RPMI7951 (cell line): Measurements from ENCODE around the gene STEAP1B. TPM values are rescaled to one million over a fixed set of nuclear protein-coding genes. Genes with fewer than 3 reads are reported as not detected.
"Not testable (repeated sequence)": the region's sequence is repeated elsewhere in the genome, so short reads cannot be mapped to it uniquely, and the experiment has no call there.

ENCODE experiments used
- DNase-seq: peaks from one replicate; pipeline ENCODE4 v3.0.0-alpha.2; 2012; ENCODE audit warnings: low read depth
- total RNA-seq: library from RNA; depleted of rRNA; stranded (reverse); fragments of >200 nt; shearing (Covaris generic); gene quantifications from 2 replicates; pipeline ENCODE4 v1.2.3, GENCODE V29; 2014

STEAP1B gene
- total RNA-seq, 1 experiment from 2014 or later, result 89.9 TPM

DNA sequence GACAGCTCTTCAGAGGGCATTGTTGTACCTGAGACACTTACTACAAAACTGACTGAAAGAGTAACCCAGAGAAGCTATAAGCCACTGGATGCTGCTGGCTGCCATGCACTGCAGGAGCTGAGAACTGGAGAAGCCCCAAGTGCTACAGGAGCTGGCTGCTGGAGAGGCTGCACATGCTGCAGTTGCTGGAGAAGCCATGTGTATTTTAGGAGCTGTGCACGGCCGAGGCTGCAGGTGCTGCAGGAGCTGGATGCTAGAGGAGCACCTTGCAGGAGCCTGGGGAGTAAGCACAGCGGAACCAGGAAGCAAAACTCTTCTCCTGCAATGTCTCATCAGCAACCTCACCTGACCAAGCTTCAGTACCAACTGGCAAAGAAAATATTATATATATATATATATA lies 45.5 kb downstream of the STEAP1B start:
- DNase-seq, result no peak

DNA sequence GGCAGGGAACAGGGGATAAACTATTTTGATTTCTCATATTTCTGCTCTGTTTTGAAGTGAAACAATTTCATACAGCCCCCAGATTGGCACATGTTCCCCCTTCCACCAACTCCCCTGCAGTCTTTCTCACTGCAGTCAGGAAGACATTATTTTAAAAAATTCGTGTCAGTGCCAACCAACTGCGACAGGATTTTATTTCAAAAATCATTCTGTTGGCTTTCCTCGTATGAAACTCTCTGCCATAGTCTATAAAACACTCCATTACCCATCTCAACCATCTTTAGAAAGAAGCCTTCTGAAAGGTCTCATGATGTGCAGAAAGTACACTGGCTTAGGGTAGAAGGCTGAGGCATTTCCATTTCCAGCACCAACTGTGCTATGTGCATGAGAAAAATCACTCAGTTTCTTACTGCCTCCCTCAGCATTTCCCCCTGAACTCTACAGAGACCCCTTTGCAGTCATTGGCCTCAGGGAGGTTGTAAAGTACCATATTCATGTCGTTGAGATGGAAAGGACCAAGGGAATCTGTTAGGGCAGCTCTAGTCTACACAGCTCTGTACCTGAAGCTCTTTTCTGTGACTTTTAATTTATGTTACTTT lies 46.9 kb downstream of the STEAP1B start:
- no peak for DNase-seq

DNA sequence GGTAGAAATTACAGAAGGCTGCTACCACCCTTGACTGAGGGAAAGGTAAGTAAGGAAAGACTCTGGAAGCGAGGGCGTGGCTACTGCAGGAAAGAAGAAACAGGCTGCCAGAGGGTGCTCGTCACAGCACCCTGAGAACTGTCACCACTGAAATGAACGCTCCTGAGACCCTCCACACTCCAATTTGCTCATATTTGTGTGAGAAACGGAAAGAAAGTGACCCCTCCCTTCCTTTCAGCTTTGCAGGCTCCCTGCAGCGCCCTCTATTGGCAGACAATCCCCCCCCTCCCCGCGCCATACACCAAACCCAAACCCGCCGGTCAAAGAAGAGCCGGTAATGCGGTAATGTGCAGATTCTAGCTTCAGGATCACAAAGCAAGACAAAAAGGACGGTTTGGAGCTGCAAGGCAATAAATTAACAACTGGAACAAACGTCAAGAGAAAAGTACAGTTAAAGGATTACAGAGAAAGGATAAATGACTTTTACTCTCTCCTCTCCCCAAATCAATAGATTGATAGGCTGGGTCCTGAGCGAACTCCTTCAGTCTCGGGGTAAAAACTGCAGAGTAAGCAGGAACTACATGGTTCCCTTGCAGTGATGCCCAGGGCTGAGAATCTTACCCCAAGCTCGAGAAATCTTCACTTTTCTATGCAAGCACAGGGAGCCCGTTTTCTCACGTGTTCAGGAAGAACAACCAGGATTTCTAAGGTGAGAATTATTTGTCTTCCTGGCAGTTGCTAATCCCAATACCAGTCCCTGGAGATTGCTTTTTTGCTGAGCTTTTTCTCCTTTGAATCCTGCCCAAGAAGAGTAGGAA lies 47.6 kb downstream of the STEAP1B start:
- DNase-seq, result no peak

DNA sequence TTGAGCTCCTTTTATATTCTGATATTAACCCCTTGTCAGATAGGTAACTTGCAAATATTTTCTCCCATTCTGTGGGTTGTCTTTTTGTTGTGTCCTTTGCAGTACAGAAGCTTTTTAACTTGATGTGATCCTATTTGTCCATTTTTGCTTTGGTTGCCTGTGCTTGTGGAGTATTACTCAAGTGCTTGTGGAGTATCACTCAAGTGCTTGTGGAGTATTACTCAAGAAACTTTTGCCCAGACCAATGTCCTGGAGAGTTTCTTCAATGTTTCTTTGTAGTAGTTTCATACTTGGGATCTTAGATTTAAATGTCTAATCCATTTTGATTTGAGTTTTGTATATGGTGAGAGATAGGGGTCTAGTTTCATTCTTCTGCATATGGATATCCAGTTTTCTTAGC lies 50.0 kb downstream of the STEAP1B start:
- not testable (repeated sequence) for DNase-seq

DNA sequence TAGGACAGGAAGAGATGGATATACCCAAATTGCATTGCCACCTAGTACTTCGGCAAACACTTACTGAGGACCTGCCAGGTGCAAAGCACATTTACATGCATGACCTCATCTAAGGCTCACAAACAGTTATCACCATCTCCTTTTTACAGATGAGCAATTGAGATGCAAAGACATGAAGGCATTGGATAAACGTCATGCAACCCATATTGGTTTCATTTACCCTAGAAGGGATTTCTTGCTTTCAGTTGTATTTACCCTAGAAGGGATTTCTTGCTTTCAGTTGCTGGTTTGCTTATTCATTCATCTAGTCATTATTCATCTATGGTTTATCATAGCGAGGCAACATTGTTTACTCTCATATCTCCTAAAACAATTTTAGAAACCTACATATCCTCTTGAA lies 52.2 kb downstream of the STEAP1B start:
- no peak for DNase-seq

DNA sequence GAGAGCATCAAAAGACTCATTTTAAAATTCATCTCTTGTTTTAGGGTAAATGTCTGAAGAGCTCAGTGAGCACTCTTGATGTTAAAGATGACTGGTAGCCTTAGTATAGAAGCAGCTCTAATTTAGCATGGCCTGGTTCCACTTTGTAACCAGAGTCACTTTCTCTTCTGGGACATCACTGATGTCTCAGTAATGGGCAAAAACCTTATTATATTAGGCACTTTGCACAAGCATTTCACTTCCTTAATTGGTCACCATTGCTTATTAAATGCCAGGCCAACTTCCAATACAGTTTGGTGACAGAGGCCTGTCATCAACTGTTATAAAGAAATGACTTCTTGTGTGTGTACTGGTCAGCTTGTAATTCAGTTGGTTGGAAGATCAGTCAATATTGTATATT lies 53.0 kb downstream of the STEAP1B start:
- no peak for DNase-seq

DNA sequence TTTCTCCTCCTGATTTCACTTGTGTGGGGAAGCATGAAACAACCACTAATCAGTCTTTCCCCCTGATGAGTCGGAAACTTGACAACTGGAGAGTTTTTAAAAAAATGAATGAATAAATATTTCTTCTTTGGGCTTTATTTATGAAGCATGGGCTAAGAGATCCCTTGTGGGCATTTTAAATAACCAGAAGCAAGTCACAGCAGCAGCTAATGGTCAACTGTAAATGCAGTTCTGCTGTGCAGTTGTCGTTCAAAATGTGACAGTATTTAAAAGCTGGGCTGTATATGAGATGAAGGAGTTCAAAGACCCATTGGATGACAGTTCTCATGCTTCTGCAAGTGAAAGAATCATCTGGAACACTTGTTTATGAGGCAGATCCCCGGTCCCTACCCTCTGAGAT lies 54.1 kb downstream of the STEAP1B start:
- DNase-seq, result no peak

DNA sequence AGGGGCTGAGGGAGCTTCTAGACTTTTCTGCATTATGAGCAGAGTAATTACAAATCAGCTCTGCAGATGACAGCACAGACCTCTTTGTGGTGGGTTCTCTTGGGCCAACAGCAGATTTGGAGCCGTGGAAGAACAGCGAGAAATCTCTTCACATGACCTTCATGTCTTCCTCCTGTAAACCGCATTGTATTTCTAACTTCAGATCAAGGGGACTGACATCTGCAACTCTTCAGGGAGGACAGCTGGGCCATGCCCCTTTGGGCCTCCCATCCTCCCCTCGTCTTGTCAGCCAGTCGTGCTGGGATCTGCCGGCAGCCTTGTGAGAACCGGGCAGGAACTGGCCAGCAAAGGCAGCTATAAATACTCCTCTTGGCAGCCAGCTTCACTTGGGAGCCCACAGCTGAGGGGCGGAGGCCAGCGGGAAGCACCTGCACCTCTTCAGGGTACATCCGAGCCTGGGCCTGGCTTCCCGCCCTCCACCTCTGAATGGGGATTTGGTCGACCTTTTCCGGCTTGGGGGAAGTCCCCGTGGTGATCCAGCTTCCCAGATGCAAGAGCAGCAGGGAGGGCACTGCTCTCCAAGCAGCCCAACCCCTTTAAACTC lies 54.7 kb downstream of the STEAP1B start:
- peak; percentile 39 for DNase-seq

DNA sequence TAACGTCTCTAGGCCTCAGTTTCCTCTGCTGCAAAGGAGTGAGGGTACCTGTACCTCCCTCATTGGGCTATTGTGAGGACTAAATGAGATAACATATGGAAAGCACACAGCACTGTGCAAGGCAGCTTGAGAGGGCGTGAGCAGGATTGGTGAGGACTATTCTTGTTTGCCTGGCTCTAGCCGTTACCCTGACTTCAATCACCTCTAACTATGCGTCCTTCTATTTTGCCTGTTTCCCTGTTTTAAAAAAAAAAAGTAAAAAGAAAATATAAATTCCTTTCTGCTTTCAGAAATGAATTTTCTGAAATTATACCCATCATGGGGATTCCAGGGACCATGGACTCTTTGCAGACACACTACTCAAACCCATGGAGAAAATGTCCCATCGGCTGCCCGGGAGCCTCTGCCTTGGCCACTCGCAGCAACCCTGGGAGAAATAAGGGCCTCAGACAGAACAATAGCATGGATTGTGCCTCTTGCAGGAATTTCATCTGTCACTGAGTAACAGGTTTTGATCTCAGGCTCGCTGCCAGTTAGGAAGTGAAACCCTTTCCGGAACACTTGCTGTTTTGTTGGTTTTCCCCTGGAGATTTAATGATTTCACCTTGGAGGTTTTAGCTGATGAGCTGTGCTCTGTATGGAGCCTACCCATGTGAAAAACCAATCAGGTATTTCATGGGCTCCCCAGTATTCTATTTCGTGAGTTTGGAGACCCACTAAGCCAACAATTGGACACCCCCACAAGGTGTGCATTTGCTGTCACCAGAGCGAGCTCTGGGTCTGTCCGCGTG lies 55.6 kb downstream of the STEAP1B start:
- DNase-seq, result peak; percentile 36

DNA sequence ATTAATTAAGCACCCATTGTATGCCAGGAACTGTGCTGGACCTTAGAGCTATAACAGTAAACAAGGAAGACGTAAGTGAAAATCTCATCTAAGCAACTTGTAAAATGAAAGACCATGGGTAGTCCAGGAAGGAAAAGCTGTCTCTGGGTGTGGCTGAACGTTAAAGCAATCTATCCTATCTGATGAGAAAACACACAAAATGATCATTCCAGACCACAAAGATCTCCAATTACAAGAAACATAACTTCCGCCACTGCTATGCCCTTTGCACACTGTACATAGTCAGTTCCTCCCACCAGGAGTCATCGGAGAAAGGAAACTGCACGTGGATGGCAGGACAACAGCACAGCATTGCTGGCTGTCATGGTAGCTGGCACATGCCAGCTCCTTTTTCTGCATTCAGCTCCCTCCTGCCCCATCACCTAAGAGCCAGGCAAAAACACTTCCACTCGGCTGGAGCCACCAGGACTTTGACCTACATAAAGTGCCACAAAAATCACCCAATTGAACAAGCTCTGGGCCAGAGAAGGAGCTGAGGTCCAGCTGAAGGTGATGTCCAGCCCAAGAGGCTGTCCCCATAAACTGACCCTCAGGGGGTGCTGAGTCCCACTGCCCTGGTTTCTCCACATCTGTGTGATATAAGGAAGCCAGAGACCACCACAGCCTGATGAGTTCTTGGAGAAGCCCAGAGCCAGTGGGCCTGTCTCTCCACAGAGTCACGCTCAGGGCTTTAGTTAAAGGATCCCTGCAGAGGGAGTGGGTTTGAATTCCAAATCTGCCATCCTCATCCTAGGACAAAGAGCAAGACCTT lies 56.4 kb downstream of the STEAP1B start:
- DNase-seq, result peak; percentile 73

DNA sequence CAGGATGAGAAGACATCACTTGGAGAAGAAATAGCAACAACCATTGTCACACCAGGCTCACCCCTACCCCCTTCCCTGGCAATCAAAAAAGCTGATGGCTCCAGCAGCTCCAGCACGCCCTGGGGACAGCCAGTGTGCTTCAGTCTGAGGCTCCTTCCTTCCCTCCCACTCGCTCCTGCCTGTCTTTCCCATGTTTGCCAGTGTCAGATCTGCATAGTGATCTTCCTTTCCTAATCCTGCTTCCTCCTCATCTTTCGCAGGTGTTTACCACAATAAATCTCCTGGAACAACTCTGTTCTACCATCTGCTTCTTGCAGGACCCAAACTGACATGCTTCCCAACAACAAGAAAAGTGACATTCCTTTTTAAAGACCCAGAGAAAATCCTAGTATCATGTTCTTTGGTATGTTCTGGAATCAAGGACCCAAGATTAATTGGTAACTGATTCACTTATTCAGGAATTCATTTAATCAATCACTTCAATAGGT lies 57.1 kb downstream of the STEAP1B start:
- peak; percentile 17 for DNase-seq

DNA sequence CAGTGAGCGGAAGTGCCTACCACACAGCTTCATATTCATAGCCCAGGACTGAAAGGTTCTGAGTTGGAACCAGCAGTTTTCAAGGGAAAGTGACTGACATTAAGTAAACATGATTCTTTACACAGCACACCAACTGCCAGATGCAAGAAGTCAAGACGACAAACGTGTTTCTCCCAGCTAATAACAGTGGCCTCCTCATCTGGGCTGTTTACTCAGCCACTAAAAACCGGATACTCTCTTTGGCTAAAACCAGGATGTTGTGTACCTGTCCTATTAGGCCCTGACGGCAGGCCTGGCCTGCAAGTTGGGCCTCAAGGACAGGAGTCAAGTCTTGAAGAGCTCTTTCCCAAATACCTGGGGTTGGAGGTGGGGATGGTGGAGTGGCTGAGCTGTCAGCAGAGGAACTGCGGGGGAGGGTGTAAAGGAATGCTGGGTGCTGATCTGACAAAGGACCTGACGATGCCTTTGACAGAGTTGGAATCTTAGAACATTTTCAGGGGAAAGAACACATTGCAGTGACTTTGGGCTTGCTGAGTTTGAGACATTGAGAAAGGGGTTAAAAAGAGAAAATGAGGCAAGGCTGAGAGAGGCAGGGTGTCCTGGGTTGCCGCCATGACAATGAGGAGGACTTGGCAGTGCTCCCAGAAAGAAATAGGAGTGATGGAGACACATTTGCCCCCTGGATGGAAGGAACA lies 57.7 kb downstream of the STEAP1B start:
- no peak for DNase-seq

DNA sequence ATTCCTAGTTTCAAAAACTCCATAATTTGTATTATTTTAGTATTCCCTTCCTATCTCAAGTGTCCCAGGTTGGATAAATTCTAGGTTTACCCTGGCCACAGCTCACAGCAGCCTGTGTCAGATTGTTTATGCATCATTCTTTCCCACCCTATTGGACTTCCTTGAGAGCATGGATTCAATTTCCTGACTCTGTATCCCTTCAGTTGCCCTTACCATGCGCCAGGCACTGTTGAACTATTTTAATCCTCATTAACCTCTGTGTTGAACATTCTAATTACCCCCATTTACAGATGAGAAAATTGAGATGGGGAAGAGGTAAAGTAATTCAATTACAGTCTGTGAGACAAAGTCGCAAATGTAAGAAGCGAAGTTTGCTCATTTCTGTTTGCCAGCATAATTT lies 58.8 kb downstream of the STEAP1B start:
- DNase-seq, result no peak

DNA sequence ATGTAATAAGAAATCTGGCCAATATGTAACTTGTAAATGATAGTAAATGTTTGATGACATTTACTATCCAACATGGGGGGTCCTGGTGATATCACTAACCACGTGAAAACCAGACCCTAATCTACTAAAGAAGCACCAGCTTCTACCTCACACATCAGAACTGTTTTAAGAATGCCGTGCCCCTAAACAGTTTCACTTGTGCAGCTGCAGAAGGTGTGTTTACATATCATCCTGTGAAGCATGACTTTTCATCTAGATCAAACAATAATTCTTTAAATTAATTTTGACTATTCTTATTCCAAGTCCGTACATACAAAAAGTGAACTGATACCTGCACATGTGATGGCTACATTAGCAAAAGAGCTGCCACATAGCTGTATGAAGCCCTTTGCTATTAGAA lies 61.0 kb downstream of the STEAP1B start:
- no peak for DNase-seq

DNA sequence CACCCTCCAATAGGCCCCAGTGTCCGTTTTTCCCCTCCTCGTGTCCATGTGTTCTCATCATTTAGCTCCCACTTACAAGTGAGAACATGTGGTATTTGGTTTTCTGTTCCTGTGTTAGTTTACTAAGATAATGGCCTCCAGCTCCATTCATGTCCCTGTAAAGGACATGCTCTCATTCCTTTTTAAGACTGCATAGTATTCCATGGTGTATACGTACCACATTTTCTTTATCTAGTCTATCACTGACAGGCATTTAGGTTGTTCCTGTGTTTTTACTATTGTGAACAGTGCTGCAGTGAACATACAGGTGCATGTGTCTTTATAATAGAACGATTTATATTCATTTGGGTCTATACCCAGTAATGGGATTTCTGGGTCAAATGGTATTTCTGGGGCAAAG lies 63.4 kb downstream of the STEAP1B start:
- DNase-seq, result not testable (repeated sequence)

DNA sequence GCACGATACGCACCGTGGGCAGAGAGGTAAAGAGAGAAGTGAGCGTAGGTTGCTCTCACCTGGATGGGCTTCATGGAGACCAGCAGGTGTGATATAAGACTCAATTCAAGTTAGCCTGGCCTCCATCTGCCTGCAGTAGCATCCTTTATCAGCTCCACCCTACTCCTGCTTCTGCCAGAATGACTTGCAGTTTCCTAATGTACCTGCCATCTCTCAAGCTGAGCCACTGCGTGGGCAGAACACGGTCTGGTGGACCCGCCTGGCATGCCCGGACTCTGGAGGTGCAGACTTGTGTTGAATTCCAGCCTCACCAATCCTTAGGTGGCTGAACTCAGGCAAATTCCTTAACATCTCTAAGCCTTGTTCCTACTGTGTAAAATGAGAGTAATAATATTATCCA lies 64.3 kb downstream of the STEAP1B start:
- no peak for DNase-seq

DNA sequence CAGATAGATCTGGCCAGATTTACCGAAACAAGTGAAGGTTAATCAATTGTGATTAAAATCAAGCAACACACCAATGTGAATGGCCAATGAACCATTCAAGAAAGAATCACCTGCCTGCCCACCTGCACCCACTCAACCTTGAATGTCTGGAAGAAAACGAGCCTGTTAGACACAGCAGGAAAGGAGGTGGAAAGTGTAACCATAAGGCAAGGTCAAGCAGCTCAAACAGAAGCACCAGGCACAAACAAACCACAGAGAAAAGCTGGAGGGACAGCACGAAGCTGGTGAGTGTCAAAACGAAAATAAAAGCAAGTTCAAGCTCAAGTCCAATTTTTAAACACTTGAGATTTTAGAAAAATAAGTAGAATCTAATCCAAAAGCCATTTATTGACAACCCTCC lies 64.9 kb downstream of the STEAP1B start:
- no peak for DNase-seq

DNA sequence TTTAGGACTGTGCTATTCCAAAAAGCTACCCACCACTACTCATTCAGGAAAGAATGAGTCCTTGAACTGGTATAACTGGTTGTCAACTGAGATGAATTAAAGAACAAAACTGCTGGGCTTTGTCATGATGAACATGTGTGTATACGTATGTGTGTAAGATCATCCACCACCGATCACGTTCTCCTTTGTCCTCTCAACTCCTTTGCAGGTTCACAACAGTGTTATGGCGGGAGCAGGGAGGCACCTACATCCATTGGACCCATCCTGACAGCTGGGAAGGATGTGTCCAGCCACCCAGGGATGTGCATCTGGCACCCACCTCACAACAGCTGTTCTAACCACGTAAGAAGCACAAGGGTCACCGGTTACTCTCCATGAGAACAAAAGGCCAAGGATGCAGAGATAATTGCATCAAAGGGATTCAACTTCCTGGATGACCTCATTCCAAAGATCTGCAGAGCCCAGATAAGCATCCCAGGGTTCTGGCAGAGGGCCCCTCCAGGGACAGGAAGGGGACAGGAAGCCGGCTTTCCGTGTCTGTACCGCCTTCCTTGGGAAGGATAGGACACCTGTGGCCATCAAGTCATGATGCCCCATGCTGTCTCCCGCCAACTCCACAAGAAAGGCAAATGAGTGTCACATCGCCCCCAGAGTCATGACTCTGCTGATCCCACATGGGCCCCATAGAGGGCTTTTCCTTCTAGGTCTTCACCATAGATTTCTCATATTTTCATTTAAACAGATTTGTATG lies 66.1 kb downstream of the STEAP1B start:
- peak; percentile 95 for DNase-seq

DNA sequence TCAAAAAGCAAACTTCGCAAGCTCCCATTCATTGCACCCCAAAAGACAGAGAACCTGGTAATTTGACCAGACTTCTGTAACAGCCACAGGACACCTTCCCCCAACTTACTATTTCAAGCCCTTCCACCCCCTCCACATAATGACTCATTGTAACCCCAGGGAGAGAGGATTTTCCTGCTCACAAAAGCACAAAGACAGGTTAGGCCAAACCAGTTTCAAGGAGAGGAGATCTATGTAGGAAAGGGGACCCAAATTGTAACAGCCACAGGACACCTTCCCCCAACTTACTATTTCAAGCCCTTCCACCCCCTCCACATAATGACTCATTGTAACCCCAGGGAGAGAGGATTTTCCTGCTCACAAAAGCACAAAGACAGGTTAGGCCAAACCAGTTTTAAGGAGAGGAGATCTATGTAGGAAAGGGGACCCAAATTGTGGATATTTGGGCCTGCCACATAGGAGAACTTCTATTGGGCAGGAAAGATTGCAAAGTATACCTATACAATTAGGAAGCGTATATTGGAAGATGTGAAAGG lies 66.8 kb downstream of the STEAP1B start:
- DNase-seq, result peak; percentile 18
